Spinal cord (tissue), 10 donors: Measurements from ENCODE around the gene ANKH. TPM values are rescaled to one million over a fixed set of nuclear protein-coding genes. Genes with fewer than 3 reads are reported as not detected.

Experiments
- DNase-seq, 6 donors: peaks; one replicate each; pipeline versions ENCODE4 v3.0.0 to v3.0.0-alpha.2; 2013 to 2015; ENCODE audit warnings: low spot score in 6 of 6, low read depth in 4 of 6
- H3K27ac ChIP-seq: one replicate; pipeline ENCODE4 v1.5.1; 2013; ENCODE audit warnings: low read depth, low read length, control low read depth
- H3K27me3 ChIP-seq: one replicate; pipeline ENCODE4 v1.6.1; 2013; ENCODE audit warnings: low read length; ENCODE audit not compliant: control insufficient read depth, insufficient read depth
- H3K36me3 ChIP-seq: one replicate; pipeline ENCODE4 v1.6.1; 2013; ENCODE audit warnings: low read length; ENCODE audit not compliant: control insufficient read depth, insufficient read depth
- H3K4me1 ChIP-seq: one replicate; pipeline ENCODE4 v1.6.1; 2013; ENCODE audit warnings: low read length; ENCODE audit not compliant: control insufficient read depth, insufficient read depth
- H3K4me3 ChIP-seq: one replicate; pipeline ENCODE4 v1.5.1; 2013; ENCODE audit warnings: low read depth, low read length, control low read depth
- H3K9me3 ChIP-seq: one replicate; pipeline ENCODE4 v1.6.1; 2013; ENCODE audit warnings: low read length; ENCODE audit not compliant: control insufficient read depth, insufficient read depth
- WGBS: methylation state at CpG from one replicate; pipeline ENCODE4 v1.1.5; 2013; ENCODE audit warnings: missing lambda C conversion rate; ENCODE audit not compliant: insufficient coverage; 5-methylcytosine and 5-hydroxymethylcytosine counted together
- polyA plus RNA-seq, 2 donors: library from polyadenylated mRNA; unstranded; fragments of 120-200 nt; gene quantifications; one replicate each; pipeline ENCODE4 v1.2.1, GENCODE V29; 2013; ENCODE audit not compliant: insufficient read length in 2 of 2
- total RNA-seq, 2 donors: library from RNA; depleted of rRNA in 1 of 2; stranded (reverse); fragments of 120-200 nt in 1 of 2; fragments of >200 nt in 1 of 2; gene quantifications; one replicate each; pipeline versions ENCODE4 v1.2.3 to v1.2.4, GENCODE V29; 2013 to 2014
- donor health status: healthy.

The ANKH gene
- total and polyA plus RNA-seq, 4 donors = 45.2 to 73.8 (median 59.6) TPM

DNA sequence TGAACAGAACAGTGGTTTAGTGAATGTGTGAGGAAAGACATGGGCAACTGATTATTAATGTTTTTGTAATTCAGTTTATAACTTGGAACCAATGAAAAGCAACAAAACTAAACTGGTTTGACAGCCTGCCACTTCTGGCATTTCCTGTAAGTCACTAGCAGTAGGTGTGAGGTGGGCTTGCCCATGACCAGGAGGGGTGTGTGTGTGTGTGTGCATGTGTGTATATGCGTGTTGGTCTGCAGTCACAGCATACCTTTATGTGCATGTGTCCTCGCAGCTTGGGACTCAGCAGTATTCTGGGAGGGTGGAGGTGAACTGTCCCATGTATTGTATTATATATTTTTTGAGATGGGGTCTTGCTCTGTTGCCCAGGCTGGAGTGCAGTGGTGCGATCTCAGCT lies 174.7 kb downstream of the ANKH start:
- Histone ChIP-seq H3K27me3 (no peaks in the 10 kb centered on the region), H3K9me3 (no peaks in the 10 kb centered on the region), H3K27ac (no peak overlapping the region), H3K36me3 (peaks cover 21% of the 10 kb centered on the region), H3K4me1 (no peaks in the 10 kb centered on the region), H3K4me3 (no peak overlapping the region)
- DNase-seq = no peak
- WGBS = 90% methylated on average over 3 of the region's 3 CpGs

DNA sequence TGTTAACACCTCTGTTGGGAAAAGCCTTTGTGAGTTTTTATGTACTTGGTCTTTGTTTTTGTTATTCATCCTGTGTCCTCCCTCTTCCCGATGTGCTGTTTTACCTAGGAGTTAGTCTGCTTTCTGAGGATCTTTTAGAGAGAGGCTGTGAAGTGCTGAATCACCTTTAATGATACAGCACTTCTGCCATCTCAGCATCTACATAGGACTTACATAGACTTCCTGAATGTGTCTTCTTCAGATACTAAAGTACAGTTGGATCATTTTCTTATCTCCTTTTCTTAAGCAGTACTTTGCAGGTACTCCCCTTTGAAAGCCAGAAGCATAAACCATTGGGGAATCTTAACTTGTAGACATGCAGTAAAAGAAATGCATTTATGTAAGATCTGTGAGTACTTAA lies 175.5 kb downstream of the ANKH start:
- Histone ChIP-seq H3K9me3 (no peaks in the 10 kb centered on the region), H3K27ac (no peak overlapping the region), H3K36me3 (peaks cover 17% of the 10 kb centered on the region), H3K4me3 (no peak overlapping the region), H3K4me1 (no peaks in the 10 kb centered on the region), H3K27me3 (no peaks in the 10 kb centered on the region)
- no CpG with 5 or more reads among the region's 1 CpG for WGBS
- no peak for DNase-seq

DNA sequence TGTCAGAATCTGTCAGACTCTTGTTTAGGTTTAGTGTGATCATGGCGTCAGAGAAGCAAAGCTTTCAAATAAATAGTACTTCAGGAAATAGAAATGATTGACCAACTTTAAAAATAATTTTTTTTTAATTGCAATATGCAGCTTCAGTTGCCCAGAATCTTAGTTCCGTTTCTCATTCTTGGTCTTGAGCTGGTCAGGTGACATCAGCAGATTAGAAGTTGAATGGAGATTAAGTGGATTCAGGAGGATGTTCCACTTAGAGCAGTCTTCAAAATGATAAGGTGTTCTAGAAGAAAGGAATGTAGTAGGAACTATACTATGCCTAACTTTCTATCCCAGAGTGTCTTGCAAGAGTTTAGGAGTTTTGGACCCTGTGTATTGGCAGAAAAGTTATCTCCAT lies 176.4 kb downstream of the ANKH start:
- peaks cover 19% of the 10 kb centered on the region for H3K36me3 ChIP-seq

DNA sequence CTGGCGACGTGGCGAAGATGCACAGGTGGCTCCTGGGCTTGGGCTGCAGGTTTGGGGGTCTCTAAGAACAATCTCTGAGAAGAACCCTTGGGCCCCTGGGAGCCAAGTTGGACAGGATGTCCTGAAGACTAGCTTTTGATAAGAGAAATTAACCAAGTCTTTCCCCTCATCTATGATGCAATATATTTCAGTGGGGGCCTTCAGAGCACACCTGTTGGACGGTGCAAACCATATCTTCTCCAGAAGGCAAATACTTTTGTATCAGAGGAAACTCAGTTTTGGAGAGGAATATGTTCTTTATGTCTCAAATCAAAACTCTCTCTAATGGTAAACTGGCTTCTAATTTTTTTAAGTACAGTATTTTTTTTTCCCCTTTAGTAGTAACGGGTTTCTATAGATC lies 178.5 kb downstream of the ANKH start:
- no peaks in the 10 kb centered on the region for H3K27me3 ChIP-seq
- no peak overlapping the region for H3K4me3 ChIP-seq
- peaks cover 3% of the 10 kb centered on the region for H3K9me3 ChIP-seq
- H3K36me3 ChIP-seq = peaks cover 20% of the 10 kb centered on the region
- no peaks in the 10 kb centered on the region for H3K4me1 ChIP-seq
- WGBS = 100% methylated on average over 3 of the region's 5 CpGs
- DNase-seq = no peak
- H3K27ac ChIP-seq = no peak overlapping the region

More for the DNA sequence above, 176.4 kb downstream of the ANKH start:
- Histone ChIP-seq H3K27ac (no peak overlapping the region), H3K4me3 (no peak overlapping the region), H3K4me1 (no peaks in the 10 kb centered on the region), H3K9me3 (peaks cover 3% of the 10 kb centered on the region), H3K27me3 (no peaks in the 10 kb centered on the region)
- DNase-seq = no peak
- WGBS = no CpG with 5 or more reads among the region's 2 CpGs

DNA sequence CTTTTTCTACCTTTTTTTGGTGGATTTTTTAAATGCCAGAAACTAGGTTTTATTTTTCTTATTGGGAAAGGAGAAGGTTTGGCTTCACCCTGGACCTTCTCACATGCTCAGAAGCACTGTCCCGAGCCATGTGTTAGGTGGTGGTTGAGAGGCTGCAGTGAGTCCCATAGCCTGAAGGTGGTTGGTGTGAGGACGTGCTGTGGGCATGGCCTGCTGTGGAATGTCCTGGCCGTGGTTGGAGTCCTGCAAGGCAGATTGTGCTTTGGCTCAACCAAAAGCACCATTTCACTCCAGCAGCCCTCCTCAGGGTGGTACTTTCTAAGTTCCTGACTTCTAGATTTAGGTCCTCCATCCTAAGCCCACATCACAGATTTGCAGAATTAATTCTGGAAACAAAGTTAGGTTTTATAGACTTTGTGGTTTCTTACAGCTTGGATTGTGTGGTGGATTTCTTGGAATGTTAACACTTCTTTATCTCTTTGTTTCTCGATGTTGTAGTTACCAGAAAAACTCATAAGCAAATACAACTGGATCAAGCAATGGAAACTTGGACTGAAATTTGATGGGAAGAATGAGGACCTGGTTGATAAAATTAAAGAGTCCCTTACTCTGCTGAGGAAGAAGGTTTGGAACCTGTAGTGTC lies 184.4 kb downstream of the ANKH start:
- Histone ChIP-seq H3K36me3 (peaks cover 24% of the 10 kb centered on the region), H3K4me1 (peaks cover 10% of the 10 kb centered on the region), H3K27me3 (no peaks in the 10 kb centered on the region), H3K9me3 (peaks cover 3% of the 10 kb centered on the region), H3K4me3 (no peak overlapping the region), H3K27ac (no peak overlapping the region)
- DNase-seq = no peak
- WGBS = 100% methylated on average over 1 of the region's 4 CpGs

DNA sequence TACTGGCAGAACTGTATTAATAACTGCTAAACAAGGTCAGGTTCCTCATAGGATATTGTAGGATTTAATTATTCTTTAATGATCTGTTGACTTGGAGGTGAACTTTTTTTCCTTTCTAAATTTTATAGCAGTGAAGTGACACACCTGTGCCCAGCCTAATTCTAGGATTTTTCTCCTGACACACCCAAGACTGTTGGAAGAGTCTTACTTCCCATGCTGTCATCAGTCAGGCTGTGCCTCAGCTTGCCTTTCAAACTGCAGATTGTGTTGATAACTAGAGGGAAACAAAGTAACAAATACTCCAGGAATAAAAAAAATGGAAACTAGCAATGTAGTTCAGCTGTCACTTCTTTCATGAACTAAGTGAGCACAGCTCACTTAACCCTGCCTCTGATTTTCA lies 185.1 kb downstream of the ANKH start:
- no peaks in the 10 kb centered on the region for H3K27me3 ChIP-seq
- no peak overlapping the region for H3K27ac ChIP-seq
- no peak for DNase-seq
- H3K9me3 ChIP-seq = peaks cover 3% of the 10 kb centered on the region
- peaks cover 24% of the 10 kb centered on the region for H3K36me3 ChIP-seq
- peaks cover 10% of the 10 kb centered on the region for H3K4me1 ChIP-seq
- H3K4me3 ChIP-seq = no peak overlapping the region

DNA sequence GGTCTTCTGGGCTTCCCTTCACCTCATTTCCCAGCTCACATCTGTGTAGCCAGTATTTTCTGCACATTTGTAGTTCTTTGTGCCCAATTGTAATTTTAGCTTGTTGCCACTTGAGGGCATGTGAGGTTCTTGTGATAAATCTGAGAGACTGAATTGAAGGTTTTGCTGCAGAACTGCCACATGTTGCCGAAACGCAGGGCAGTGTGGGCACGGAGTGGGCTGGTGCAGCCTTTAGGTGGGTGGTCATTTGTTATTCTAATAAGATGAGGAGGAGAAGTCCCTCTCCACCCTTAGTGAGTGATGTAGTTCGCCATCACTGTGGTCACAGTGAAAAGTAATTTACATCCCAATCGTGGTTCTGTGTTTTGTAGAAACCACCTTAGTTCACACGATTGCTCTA lies 185.8 kb downstream of the ANKH start:
- DNase-seq = peak in 5 of 6 donors; percentile 39 to 90 (median 55)
- H3K36me3 ChIP-seq = peaks cover 29% of the 10 kb centered on the region

DNA sequence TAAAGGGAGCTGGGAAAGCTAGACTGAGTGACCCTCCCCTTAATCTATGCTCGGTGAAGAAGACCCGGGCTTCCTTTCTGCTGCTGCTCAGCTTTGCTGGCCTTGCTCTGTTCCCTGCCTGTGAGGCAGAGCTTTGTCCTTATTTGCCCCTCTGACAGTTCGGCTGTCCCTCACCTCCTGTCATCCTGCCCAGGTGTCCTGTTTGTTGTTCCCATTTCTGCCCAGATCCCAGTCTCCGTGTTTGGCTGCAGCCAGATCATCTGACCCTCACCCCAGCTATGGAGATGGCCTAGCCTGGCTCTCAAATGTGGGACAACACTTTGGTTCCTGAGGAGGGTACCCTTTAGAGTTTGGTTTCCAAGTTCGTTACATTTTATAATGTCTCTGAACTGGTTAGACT lies 186.8 kb downstream of the ANKH start:
- peaks cover 10% of the 10 kb centered on the region for H3K4me1 ChIP-seq
- no peaks in the 10 kb centered on the region for H3K27me3 ChIP-seq
- no peak for DNase-seq
- peaks cover 24% of the 10 kb centered on the region for H3K36me3 ChIP-seq
- WGBS = 86% methylated on average over 4 of the region's 5 CpGs
- no peak overlapping the region for H3K4me3 ChIP-seq
- H3K9me3 ChIP-seq = no peaks in the 10 kb centered on the region
- H3K27ac ChIP-seq = no peak overlapping the region

More for the DNA sequence above, 185.8 kb downstream of the ANKH start:
- Histone ChIP-seq H3K4me3 (no peak overlapping the region), H3K9me3 (peaks cover 3% of the 10 kb centered on the region), H3K27ac (no peak overlapping the region), H3K27me3 (no peaks in the 10 kb centered on the region), H3K4me1 (peaks cover 10% of the 10 kb centered on the region)
- WGBS = 25% methylated on average over 4 of the region's 6 CpGs

DNA sequence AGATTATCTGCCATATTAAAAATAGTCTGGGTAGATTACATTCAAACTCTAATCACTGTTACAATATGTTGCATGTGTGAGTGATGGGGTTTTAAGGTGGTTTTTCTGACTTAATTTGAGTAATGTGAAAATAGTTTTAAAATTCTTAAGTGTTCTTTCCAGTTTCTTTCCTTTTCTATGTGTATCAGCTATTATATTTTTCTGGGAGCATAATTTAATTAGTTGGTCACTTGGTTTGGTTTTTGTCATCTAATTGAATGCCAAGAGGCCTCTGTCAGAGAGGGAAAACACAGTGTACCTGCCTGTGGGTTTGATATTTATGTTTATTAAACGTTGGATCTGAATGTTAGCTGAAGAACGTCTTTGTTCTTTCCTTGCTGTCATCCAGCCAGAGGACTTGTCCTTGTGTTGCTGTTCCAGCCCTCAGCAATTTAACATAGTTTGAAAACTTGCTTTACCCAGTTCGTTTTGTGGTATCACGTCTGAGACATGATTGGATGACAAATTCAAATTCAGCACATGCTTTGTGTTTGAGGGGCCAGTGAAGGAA lies 187.6 kb downstream of the ANKH start:
- peaks cover 10% of the 10 kb centered on the region for H3K4me1 ChIP-seq
- peaks cover 24% of the 10 kb centered on the region for H3K36me3 ChIP-seq
- H3K4me3 ChIP-seq = no peak overlapping the region
- H3K27me3 ChIP-seq = no peaks in the 10 kb centered on the region
- H3K27ac ChIP-seq = no peak overlapping the region
- DNase-seq = no peak
- whole genome bisulfite sequencing = 90% methylated on average over 2 of the region's 4 CpGs
- H3K9me3 ChIP-seq = no peaks in the 10 kb centered on the region

DNA sequence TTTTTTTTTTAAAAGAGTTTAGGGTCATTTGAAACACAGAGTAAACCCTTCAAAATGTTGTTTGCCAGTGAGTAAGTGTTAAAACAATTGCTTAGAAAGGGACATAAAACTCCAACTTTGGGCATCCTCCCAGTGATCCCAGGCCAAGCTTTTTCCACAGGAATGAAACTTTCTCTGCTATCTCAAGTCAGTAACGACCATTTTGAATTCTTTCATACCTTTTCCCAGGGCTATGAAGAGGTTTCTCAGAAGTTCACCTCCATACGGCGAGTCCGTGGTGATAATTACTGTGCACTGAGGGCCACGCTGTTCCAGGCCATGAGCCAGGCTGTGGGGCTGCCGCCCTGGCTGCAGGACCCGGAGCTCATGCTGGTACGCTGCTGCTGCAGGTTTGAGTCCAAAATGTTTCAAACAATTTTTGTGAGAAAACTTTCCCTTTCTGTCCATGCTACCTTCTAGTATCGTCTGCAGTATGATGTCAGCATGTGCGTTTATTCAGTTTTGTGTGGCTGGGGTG lies 190.3 kb downstream of the ANKH start:
- Histone ChIP-seq H3K9me3 (no peaks in the 10 kb centered on the region), H3K4me1 (peaks cover 10% of the 10 kb centered on the region), H3K4me3 (no peak overlapping the region), H3K36me3 (peaks cover 16% of the 10 kb centered on the region), H3K27me3 (no peaks in the 10 kb centered on the region), H3K27ac (no peak overlapping the region)
- 77% methylated on average over 8 of the region's 10 CpGs for WGBS
- no peak for DNase-seq
